ENCODE data around the gene SCAMP2. TPM values are rescaled to one million over a fixed set of nuclear protein-coding genes. Genes with fewer than 3 reads are reported as not detected.
A peak's percentile ranks its signal among the peaks of the same experiment; 100 is the strongest.

Gene SCAMP2
- total RNA-seq, 1 experiment from 2014 or later, result 55.8 TPM

DNA sequence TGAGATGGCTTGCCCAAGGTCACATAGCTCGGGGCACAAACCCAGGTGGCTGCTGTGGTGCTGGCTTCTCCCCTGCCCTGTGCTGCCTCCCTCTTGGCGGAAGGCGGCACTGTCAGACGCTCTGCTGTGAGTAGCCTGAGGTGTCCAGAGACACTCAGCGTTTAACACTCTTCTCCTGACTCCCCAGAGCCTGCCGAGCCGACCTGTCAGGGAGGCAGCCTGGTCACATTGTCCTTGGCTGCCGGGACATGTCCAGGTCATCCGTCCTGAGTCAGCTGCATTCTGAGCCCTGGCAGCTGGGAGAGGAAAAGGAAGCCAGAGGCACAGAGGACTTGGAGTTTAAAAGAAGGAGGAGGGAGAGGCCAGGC is 55.8 kb downstream of the SCAMP2 start:
- ChIA-PET CTCF (no interaction called here), RAD21 (ENCODE audit: low non-redundant PET in 1 of 2, low total read pairs in 2 of 2, uncharacterized antibody in 2 of 2, unreplicated experiment in 2 of 2) (interaction anchor here in 1 of 2 experiments (0.5 kb wide), 1 partner anchor 132 kb away, joined by 3 read pairs; no protein-coding TSS in a partner anchor), POLR2A (no interaction called here)
- Histone ChIP-seq H3K27ac (ENCODE audit: low read depth, low read length) (no peak overlapping the region; the same call in 1 of the 2 replicates), H3K9me2 (ENCODE audit: insufficient read depth) (no peaks in the 10 kb centered on the region), H2AFZ (ENCODE audit: low read depth, low read length, poor library complexity, severe bottlenecking) (no peak overlapping the region), H3K9ac (ENCODE audit: low read length) (no peak overlapping the region), H3K4me3 (replicated peaks in 1 of 2; ENCODE audit: low read depth in 1 of 2, low read length in 2 of 2) (no peak overlapping the region), H3K4me1 (ENCODE audit: control insufficient read depth in 1 of 2, insufficient read depth in 2 of 2, low read length in 2 of 2) (peaks cover 20 to 43% of the 10 kb centered on the region in 2 experiments), H3K9me3 (ENCODE audit: control insufficient read depth in 1 of 2, insufficient read depth in 1 of 2, low read depth in 1 of 2, low read length in 2 of 2) (no peaks in the 10 kb centered on the region), H4K20me1 (ENCODE audit: insufficient read depth) (no peaks in the 10 kb centered on the region), H3K4me2 (ENCODE audit: low read length) (peak overlapping the region; percentile 32; the same call in 1 of the 2 replicates), H3K79me2 (ENCODE audit: insufficient read depth, low read length) (no peaks in the 10 kb centered on the region), H3K36me3 (ENCODE audit: control insufficient read depth in 1 of 2, insufficient read depth in 2 of 2, low read length in 2 of 2) (no peaks in the 10 kb centered on the region), H3K27me3 (ENCODE audit: insufficient read depth, low read length) (no peaks in the 10 kb centered on the region)
- no TSS peak for BruUV-seq (replicated peaks)
- DNase-seq (ENCODE audit: low read depth, low spot score) (no peak), ATAC-seq (no peak)
- intact Hi-C loops (cut with micrococcal nuclease), result no loop called here
- TF ChIP-seq FOSL1 (IDR thresholded peaks at IDR 0.05; ENCODE audit: low read depth) (no peak), JUND (IDR thresholded peaks at IDR 0.05) (no peak), SRF (IDR thresholded peaks at IDR 0.05; ENCODE audit: low read depth) (no peak), POLR2A (IDR thresholded peaks at IDR 0.05; ENCODE audit: borderline replicate concordance, extremely low read depth, insufficient read depth, insufficient read length) (no peak), YY1 (IDR thresholded peaks at IDR 0.05; ENCODE audit: extremely low read depth, insufficient replicate concordance, low read depth, low read length) (no peak), EGR1 (IDR thresholded peaks at IDR 0.05; ENCODE audit: low read depth) (no peak), CEBPB (IDR thresholded peaks at IDR 0.05; ENCODE audit: low read depth) (no peak), ZNF274 (IDR thresholded peaks at IDR 0.05; ENCODE audit: low read depth, low read length) (no peak), SIN3A (IDR thresholded peaks at IDR 0.05; ENCODE audit: low read depth) (no peak), ELF1 (IDR thresholded peaks at IDR 0.05; ENCODE audit: borderline replicate concordance, low read depth) (no peak)
- TF ChIP-seq, protein P1, sequence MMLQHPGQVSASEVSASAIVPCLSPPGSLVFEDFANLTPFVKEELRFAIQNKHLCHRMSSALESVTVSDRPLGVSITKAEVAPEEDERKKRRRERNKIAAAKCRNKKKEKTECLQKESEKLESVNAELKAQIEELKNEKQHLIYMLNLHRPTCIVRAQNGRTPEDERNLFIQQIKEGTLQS (IDR thresholded peaks at IDR 0.05), result no peak
- TF ChIP-seq, protein P2, sequence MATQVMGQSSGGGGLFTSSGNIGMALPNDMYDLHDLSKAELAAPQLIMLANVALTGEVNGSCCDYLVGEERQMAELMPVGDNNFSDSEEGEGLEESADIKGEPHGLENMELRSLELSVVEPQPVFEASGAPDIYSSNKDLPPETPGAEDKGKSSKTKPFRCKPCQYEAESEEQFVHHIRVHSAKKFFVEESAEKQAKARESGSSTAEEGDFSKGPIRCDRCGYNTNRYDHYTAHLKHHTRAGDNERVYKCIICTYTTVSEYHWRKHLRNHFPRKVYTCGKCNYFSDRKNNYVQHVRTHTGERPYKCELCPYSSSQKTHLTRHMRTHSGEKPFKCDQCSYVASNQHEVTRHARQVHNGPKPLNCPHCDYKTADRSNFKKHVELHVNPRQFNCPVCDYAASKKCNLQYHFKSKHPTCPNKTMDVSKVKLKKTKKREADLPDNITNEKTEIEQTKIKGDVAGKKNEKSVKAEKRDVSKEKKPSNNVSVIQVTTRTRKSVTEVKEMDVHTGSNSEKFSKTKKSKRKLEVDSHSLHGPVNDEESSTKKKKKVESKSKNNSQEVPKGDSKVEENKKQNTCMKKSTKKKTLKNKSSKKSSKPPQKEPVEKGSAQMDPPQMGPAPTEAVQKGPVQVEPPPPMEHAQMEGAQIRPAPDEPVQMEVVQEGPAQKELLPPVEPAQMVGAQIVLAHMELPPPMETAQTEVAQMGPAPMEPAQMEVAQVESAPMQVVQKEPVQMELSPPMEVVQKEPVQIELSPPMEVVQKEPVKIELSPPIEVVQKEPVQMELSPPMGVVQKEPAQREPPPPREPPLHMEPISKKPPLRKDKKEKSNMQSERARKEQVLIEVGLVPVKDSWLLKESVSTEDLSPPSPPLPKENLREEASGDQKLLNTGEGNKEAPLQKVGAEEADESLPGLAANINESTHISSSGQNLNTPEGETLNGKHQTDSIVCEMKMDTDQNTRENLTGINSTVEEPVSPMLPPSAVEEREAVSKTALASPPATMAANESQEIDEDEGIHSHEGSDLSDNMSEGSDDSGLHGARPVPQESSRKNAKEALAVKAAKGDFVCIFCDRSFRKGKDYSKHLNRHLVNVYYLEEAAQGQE (IDR thresholded peaks at IDR 0.05; ENCODE audit: low read depth), result no peak

All from HCT116 (cell line).